HCT116 (cell line): ENCODE data around the gene EGFLAM. TPM values are rescaled to one million over a fixed set of nuclear protein-coding genes. Genes with fewer than 3 reads are reported as not detected.

Experiments used
- ATAC-seq: fragments of 200-7000 bp; cut with Tn5 transposase; 2 replicates; pipeline ENCODE4 v1.9.1; 2020; ENCODE audit warnings: mild to moderate bottlenecking, moderate library complexity
- BruUV-seq: library from RNA; stranded (reverse); fragments of 400-500 nt; replicated peaks from 2 replicates; lab custom pipeline; 2021; lab: Mats Ljungman, UMichigan
- CTCF ChIA-PET: fragments of 300-600 bp; sonication (Branson Sonifier 250); formaldehyde crosslinking; loops from one replicate; lab custom pipeline; 2021; ENCODE audit warnings: antibody characterized with exemption; lab: Charles Lee
- POLR2A ChIA-PET: fragments of 300-600, 350-600 bp; sonication (Branson Sonifier 250); formaldehyde crosslinking; loops from one replicate; lab custom pipeline; 2021; ENCODE audit warnings: antibody characterized with exemption; lab: Charles Lee
- RAD21 ChIA-PET, 2 experiments: fragments of 300-600 bp; sonication (Branson Sonifier 250); formaldehyde crosslinking; loops; one replicate each; lab custom pipeline; 2023; ENCODE audit warnings: low total read pairs in 2 of 2; ENCODE audit not compliant: uncharacterized antibody in 2 of 2, unreplicated experiment in 2 of 2, low non-redundant PET in 1 of 2; lab: Charles Lee
- DNase-seq: peaks from one replicate; pipeline ENCODE4 v3.0.0-alpha.2; 2010; ENCODE audit warnings: low read depth, low spot score
- H2AFZ ChIP-seq: fragments of 200-600 bp; shearing (Covaris generic), sonication (generic); 2 replicates; pipeline ENCODE4 v1.6.1; 2017; ENCODE audit warnings: low read depth, mixed run types, mixed read lengths, antibody characterized with exemption, low read length; ENCODE audit not compliant: poor library complexity, severe bottlenecking
- H3K27ac ChIP-seq: 2 replicates; pipeline ENCODE4 v1.5.1; 2012; ENCODE audit warnings: low read depth, low read length
- H3K27me3 ChIP-seq: fragments of 200-600 bp; sonication (generic); 2 replicates; pipeline ENCODE4 v1.6.1; 2016; ENCODE audit warnings: mixed run types, low read length, mixed read lengths; ENCODE audit not compliant: insufficient read depth
- H3K36me3 ChIP-seq, 2 experiments: fragments of 200-500 bp in 1 of 2; fragments of 200-600 bp in 1 of 2; sonication (Bioruptor generic) in 1 of 2; sonication (generic) in 1 of 2; 2 replicates each; pipeline versions ENCODE4 v1.5.1 to v1.6.1; 2014 to 2016; ENCODE audit warnings: low read length in 2 of 2, inconsistent platforms in 1 of 2, mixed read lengths in 1 of 2, mixed run types in 1 of 2; ENCODE audit not compliant: insufficient read depth in 2 of 2, control insufficient read depth in 1 of 2
- H3K4me1 ChIP-seq, 2 experiments: fragments of 200-600 bp in 1 of 2; sonication (generic) in 1 of 2; 2 replicates each; pipeline versions ENCODE4 v1.5.1 to v1.6.1; 2012 to 2017; ENCODE audit warnings: low read length in 2 of 2, inconsistent platforms in 1 of 2, mild to moderate bottlenecking in 1 of 2, mixed read lengths in 1 of 2, mixed run types in 1 of 2, moderate library complexity in 1 of 2; ENCODE audit not compliant: insufficient read depth in 2 of 2, control insufficient read depth in 1 of 2
- H3K4me2 ChIP-seq: fragments of 200-600 bp; sonication (generic); 2 replicates; pipeline ENCODE4 v1.6.1; 2017; ENCODE audit warnings: mixed run types, low read length, mixed read lengths
- H3K4me3 ChIP-seq, 2 experiments: fragments of 200-600 bp in 1 of 2; sonication (generic) in 1 of 2; replicated peaks in 1 of 2; 2 replicates each; pipeline ENCODE4 v1.5.1; 2011 to 2016; ENCODE audit warnings: low read length in 2 of 2, control low read depth in 1 of 2, low read depth in 1 of 2, mild to moderate bottlenecking in 1 of 2, mixed read lengths in 1 of 2, mixed run types in 1 of 2
- H3K79me2 ChIP-seq: fragments of 200-600 bp; sonication (generic); 2 replicates; pipeline ENCODE4 v1.6.1; 2017; ENCODE audit warnings: mild to moderate bottlenecking, mixed run types, low read length, moderate library complexity, mixed read lengths; ENCODE audit not compliant: insufficient read depth
- H3K9ac ChIP-seq: fragments of 200-600 bp; sonication (generic); 2 replicates; pipeline ENCODE4 v1.6.1; 2016; ENCODE audit warnings: low read length, mixed read lengths
- H3K9me2 ChIP-seq: fragments of 200-600 bp; sonication (generic), shearing (Covaris generic); 2 replicates; pipeline ENCODE4 v1.6.1; 2017; ENCODE audit warnings: mixed run types, mild to moderate bottlenecking, moderate library complexity; ENCODE audit not compliant: insufficient read depth
- H3K9me3 ChIP-seq, 2 experiments: fragments of 200-500 bp in 1 of 2; fragments of 200-600 bp in 1 of 2; sonication (Bioruptor generic) in 1 of 2; sonication (generic) in 1 of 2; 2 replicates each; pipeline ENCODE4 v1.6.1; 2014 to 2017; ENCODE audit warnings: low read length in 2 of 2, mixed read lengths in 2 of 2, inconsistent platforms in 1 of 2, low read depth in 1 of 2, mild to moderate bottlenecking in 1 of 2, mixed run types in 1 of 2, moderate library complexity in 1 of 2; ENCODE audit not compliant: control insufficient read depth in 1 of 2, insufficient read depth in 1 of 2
- H4K20me1 ChIP-seq: fragments of 200-600 bp; sonication (generic), shearing (Covaris generic); 2 replicates; pipeline ENCODE4 v1.6.1; 2017; ENCODE audit warnings: mixed run types, mild to moderate bottlenecking, moderate library complexity; ENCODE audit not compliant: insufficient read depth
- ATF3 ChIP-seq: IDR thresholded peaks from 2 replicates; pipeline ENCODE4 v1.6.1; 2012
- CBX3 ChIP-seq: IDR thresholded peaks from 2 replicates; pipeline ENCODE4 v1.6.1; 2012; ENCODE audit warnings: low read depth
- CEBPB ChIP-seq: IDR thresholded peaks from 2 replicates; pipeline ENCODE4 v1.6.1; 2012; ENCODE audit warnings: low read depth
- EGR1 ChIP-seq: IDR thresholded peaks from 2 replicates; pipeline ENCODE4 v1.6.1; 2012; ENCODE audit warnings: low read depth
- FOSL1 ChIP-seq: IDR thresholded peaks from 2 replicates; pipeline ENCODE4 v1.6.1; 2012; ENCODE audit warnings: low read depth
- JUND ChIP-seq: IDR thresholded peaks from 2 replicates; pipeline ENCODE4 v1.6.1; 2012
- POLR2AphosphoS5 ChIP-seq: IDR thresholded peaks from 2 replicates; pipeline ENCODE4 v1.6.1; 2011; ENCODE audit warnings: mild to moderate bottlenecking, low read depth, low read length, moderate library complexity
- REST ChIP-seq: IDR thresholded peaks from 2 replicates; pipeline ENCODE4 v1.6.1; 2012; ENCODE audit warnings: low read depth
- YY1 ChIP-seq: IDR thresholded peaks from 2 replicates; pipeline ENCODE4 v1.6.1; 2011; ENCODE audit warnings: low read length, low read depth, moderate library complexity, mild to moderate bottlenecking; ENCODE audit not compliant: insufficient replicate concordance; ENCODE audit errors: extremely low read depth
- ZFX ChIP-seq: fragments of 450-650 bp; IDR thresholded peaks from 2 replicates; pipeline ENCODE4 v1.6.1; 2017
- ZNF274 ChIP-seq: fragments of 200-500 bp; sonication (Bioruptor generic); IDR thresholded peaks from 2 replicates; pipeline ENCODE4 v1.6.1; 2014; ENCODE audit warnings: mild to moderate bottlenecking, low read depth, low read length, inconsistent platforms
- intact Hi-C: fragments of 100-400 bp; cut with micrococcal nuclease; formaldehyde crosslinking; loops from 2 replicates; pipeline ENCODE4 v1.10.0; 2022
- total RNA-seq: library from RNA; stranded (reverse); gene quantifications from one replicate; pipeline ENCODE4 v1.2.1, GENCODE V29; 2021; ENCODE audit not compliant: unreplicated experiment

EGFLAM gene
- total RNA-seq, 1 experiment from 2014 or later, result not detected

- TF ChIP-seq EGR1, result no peak
Measured at GRCh38 chr5:38408446-38409198, 150.3 kb downstream of the EGFLAM start (continued).

- no peak for TF ChIP-seq ATF3
- no peak for TF ChIP-seq POLR2AphosphoS5
- no peak for TF ChIP-seq REST
- no peak for TF ChIP-seq FOSL1
- TF ChIP-seq CEBPB, result no peak
- no peak for TF ChIP-seq ZFX
- no peak for TF ChIP-seq ZNF274
- no peak for TF ChIP-seq CBX3
- no peak for TF ChIP-seq YY1
- no peak for TF ChIP-seq JUND
- Histone ChIP-seq H3K27me3 (no peaks in the 10 kb centered on the region), H3K9me3 (no peaks in the 10 kb centered on the region), H3K79me2 (no peaks in the 10 kb centered on the region), H3K9ac (no peak overlapping the region), H3K9me2 (no peaks in the 10 kb centered on the region), H3K27ac (no peak overlapping the region), H3K4me1 (no peaks in the 10 kb centered on the region), H2AFZ (no peak overlapping the region), H3K36me3 (no peaks in the 10 kb centered on the region), H4K20me1 (no peaks in the 10 kb centered on the region), H3K4me2 (no peak overlapping the region), H3K4me3 (no peak overlapping the region)
- intact Hi-C loops, result no loop called here
- ATAC-seq, result no peak
- CTCF ChIA-PET, result interaction anchor here (1.4 kb wide), 1 partner anchor 10 kb away, joined by 4 read pairs; no protein-coding TSS in a partner anchor
- DNase-seq, result no peak
- BruUV-seq, result no TSS peak
- RAD21 ChIA-PET, result no interaction called here
- POLR2A ChIA-PET, result no interaction called here
Measured at GRCh38 chr5:38410304-38410990, 152.1 kb downstream of the EGFLAM start.
